K562 (cell line): Measurements from ENCODE around the gene DHRS11.

ENCODE experiments used
- GABPB1 ChIP-seq: sonication (generic); formaldehyde crosslinking; IDR thresholded peaks from 2 replicates; pipeline ENCODE4 v1.8.0; 2022; ENCODE audit warnings: mild to moderate bottlenecking, missing genetic modification reagents
- IRF2 ChIP-seq: sonication (generic); formaldehyde crosslinking; IDR thresholded peaks from 2 replicates; pipeline ENCODE4 v1.8.1; 2022; ENCODE audit warnings: mild to moderate bottlenecking, missing genetic modification reagents
- JUND ChIP-seq, 2 experiments: IDR thresholded peaks; 2 replicates in 1 of 2; 3 replicates in 1 of 2; pipeline ENCODE4 v1.6.1; 2011; ENCODE audit warnings: borderline replicate concordance in 2 of 2, low read depth in 2 of 2, low read length in 2 of 2, improper control_type of control experiment in 1 of 2, missing biosample characterization in 1 of 2, missing genetic modification characterization in 1 of 2, missing genetic modification reagents in 1 of 2
- ZBED1 ChIP-seq: IDR thresholded peaks from 2 replicates; pipeline ENCODE4 v1.6.1; 2014
- TF ChIP-seq, protein P1 (sequence below): fragments of 250-450 bp; sonication (Bioruptor Pico); IDR thresholded peaks from 2 replicates; pipeline ENCODE4 v1.8.0; 2021; ENCODE audit warnings: mild to moderate bottlenecking, moderate library complexity
- TF ChIP-seq, protein P2 (sequence below), 3 experiments: IDR thresholded peaks in 2 of 3; conservative IDR thresholded peaks in 1 of 3; 2 replicates each; pipeline ENCODE4 v1.5.1; 2011 to 2012; ENCODE audit warnings: low read length in 3 of 3, mild to moderate bottlenecking in 3 of 3, control low read depth in 2 of 3, improper control_type of control experiment in 1 of 3, inconsistent platforms in 1 of 3, low read depth in 1 of 3, mixed read lengths in 1 of 3, moderate library complexity in 1 of 3; ENCODE audit not compliant: insufficient read depth in 2 of 3

DNA sequence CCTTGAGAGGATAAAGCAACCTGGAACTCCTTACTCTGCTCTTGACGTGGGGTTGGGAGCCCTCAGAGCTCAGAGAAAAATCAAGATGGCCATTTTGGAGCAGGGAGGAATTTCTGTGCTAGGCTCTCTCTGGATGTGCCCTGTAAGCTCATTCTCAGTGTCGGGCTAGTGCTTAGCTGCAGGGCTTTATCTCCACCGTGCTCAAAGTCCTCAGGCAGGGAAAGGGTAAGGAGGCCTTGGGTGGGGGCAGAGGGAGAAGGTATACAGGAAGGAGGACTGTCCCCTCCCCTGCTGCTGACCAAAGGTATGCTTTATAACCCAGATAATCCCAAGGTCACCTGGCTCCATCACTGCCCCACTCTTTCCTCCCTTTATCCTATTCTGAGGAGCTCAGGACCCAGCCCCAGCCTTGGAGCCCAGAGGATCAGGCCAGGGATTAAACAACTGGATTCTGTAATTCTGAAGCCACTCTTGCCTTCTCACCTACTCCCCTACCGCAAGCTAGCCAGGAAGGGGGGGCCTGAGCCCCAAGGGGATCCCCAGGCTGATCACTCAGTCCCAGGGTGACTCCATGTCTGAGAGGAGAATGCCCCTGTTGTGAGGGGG, 1.1 kb downstream of the DHRS11 start:
- TF ChIP-seq IRF2 (no peak), GABPB1 (CRISPR knock-in tag) (no peak), ZBED1 (no peak), JUND (IDR thresholded peaks at IDR 0.05; ENCODE audit: borderline replicate concordance, low read depth, low read length) (no peak), JUND (tag; IDR thresholded peaks at IDR 0.05; ENCODE audit: borderline replicate concordance, low read depth, low read length) (no peak)
- TF ChIP-seq, protein P1, sequence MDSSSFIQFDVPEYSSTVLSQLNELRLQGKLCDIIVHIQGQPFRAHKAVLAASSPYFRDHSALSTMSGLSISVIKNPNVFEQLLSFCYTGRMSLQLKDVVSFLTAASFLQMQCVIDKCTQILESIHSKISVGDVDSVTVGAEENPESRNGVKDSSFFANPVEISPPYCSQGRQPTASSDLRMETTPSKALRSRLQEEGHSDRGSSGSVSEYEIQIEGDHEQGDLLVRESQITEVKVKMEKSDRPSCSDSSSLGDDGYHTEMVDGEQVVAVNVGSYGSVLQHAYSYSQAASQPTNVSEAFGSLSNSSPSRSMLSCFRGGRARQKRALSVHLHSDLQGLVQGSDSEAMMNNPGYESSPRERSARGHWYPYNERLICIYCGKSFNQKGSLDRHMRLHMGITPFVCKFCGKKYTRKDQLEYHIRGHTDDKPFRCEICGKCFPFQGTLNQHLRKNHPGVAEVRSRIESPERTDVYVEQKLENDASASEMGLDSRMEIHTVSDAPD = no peak
- TF ChIP-seq, protein P2, sequence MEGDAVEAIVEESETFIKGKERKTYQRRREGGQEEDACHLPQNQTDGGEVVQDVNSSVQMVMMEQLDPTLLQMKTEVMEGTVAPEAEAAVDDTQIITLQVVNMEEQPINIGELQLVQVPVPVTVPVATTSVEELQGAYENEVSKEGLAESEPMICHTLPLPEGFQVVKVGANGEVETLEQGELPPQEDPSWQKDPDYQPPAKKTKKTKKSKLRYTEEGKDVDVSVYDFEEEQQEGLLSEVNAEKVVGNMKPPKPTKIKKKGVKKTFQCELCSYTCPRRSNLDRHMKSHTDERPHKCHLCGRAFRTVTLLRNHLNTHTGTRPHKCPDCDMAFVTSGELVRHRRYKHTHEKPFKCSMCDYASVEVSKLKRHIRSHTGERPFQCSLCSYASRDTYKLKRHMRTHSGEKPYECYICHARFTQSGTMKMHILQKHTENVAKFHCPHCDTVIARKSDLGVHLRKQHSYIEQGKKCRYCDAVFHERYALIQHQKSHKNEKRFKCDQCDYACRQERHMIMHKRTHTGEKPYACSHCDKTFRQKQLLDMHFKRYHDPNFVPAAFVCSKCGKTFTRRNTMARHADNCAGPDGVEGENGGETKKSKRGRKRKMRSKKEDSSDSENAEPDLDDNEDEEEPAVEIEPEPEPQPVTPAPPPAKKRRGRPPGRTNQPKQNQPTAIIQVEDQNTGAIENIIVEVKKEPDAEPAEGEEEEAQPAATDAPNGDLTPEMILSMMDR (IDR thresholded peaks at IDR 0.05 in 2 of 3, conservative IDR thresholded peaks at IDR 0.05 in 1 of 3; ENCODE audit: insufficient read depth in 2 of 3, low read depth in 1 of 3, low read length in 3 of 3) = no peak
